Mucosa of rectum (tissue), 2 donors: ENCODE data around the gene CDPF1.
A peak's percentile ranks its signal among the peaks of the same experiment; 100 is the strongest.
"Not testable (repeated sequence)": the region's sequence is repeated elsewhere in the genome, so short reads cannot be mapped to it uniquely, and the experiment has no call there.

ENCODE experiments used
- H3K27ac ChIP-seq, 2 donors: one replicate each; pipeline ENCODE4 v1.7.0; 2013; ENCODE audit warnings: inconsistent platforms in 2 of 2, low read depth in 2 of 2, low read length in 2 of 2
- H3K27me3 ChIP-seq, 2 donors: one replicate each; pipeline ENCODE4 v1.7.0; 2013; ENCODE audit warnings: low read length in 2 of 2; ENCODE audit not compliant: control insufficient read depth in 2 of 2, insufficient read depth in 2 of 2
- H3K36me3 ChIP-seq, 2 donors: one replicate each; pipeline ENCODE4 v1.7.0; 2013; ENCODE audit warnings: low read length in 2 of 2; ENCODE audit not compliant: control insufficient read depth in 2 of 2, insufficient read depth in 2 of 2
- H3K4me1 ChIP-seq, 2 donors: one replicate each; pipeline ENCODE4 v1.7.0; 2013; ENCODE audit warnings: low read length in 2 of 2, mild to moderate bottlenecking in 1 of 2; ENCODE audit not compliant: control insufficient read depth in 2 of 2, insufficient read depth in 2 of 2
- H3K4me3 ChIP-seq, 2 donors: one replicate each; pipeline ENCODE4 v1.7.0; 2013; ENCODE audit warnings: low read length in 2 of 2
- H3K9ac ChIP-seq, 2 donors: one replicate each; pipeline ENCODE4 v1.7.0; 2013; ENCODE audit warnings: low read length in 2 of 2, low read depth in 1 of 2, mild to moderate bottlenecking in 1 of 2
- H3K9me3 ChIP-seq, 2 donors: one replicate each; pipeline ENCODE4 v1.7.0; 2013; ENCODE audit warnings: low read length in 2 of 2; ENCODE audit not compliant: control insufficient read depth in 2 of 2
- donor health status: healthy.
- donor health status: Normal muscosa, but diverticular disease.

The CDPF1 gene

DNA sequence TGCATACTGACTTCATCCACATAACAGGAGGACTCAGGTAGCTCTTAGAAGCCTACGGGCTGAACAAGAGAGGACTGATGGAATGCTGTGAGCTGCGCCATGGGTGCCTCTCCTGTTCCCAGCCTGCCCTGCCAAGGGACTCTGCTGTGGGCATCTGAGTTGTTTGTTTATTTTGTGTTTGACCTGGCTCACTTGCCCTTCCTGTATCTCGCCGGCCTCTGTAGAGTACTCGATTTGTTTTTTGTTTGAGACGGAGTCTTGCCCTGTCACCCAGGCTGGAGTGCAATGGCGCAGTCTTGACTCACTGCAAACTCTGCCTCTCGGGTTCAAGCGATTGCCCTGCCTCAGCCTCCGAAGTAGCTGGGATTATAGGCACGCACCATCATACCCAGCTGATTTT, 19.5 kb upstream of the CDPF1 start:
- H3K27me3 ChIP-seq = no peaks in the 10 kb centered on the region
- peak overlapping the region in 1 of 2 donors; percentile 52 for H3K4me3 ChIP-seq
- peaks cover 23 to 31% of the 10 kb centered on the region in 2 donors for H3K36me3 ChIP-seq
- no peaks in the 10 kb centered on the region for H3K9me3 ChIP-seq
- H3K4me1 ChIP-seq = peaks cover 15 to 34% of the 10 kb centered on the region in 2 donors
- H3K9ac ChIP-seq = peak overlapping the region; percentile 32 to 84
- H3K27ac ChIP-seq = peak overlapping the region; percentile 28 to 48

DNA sequence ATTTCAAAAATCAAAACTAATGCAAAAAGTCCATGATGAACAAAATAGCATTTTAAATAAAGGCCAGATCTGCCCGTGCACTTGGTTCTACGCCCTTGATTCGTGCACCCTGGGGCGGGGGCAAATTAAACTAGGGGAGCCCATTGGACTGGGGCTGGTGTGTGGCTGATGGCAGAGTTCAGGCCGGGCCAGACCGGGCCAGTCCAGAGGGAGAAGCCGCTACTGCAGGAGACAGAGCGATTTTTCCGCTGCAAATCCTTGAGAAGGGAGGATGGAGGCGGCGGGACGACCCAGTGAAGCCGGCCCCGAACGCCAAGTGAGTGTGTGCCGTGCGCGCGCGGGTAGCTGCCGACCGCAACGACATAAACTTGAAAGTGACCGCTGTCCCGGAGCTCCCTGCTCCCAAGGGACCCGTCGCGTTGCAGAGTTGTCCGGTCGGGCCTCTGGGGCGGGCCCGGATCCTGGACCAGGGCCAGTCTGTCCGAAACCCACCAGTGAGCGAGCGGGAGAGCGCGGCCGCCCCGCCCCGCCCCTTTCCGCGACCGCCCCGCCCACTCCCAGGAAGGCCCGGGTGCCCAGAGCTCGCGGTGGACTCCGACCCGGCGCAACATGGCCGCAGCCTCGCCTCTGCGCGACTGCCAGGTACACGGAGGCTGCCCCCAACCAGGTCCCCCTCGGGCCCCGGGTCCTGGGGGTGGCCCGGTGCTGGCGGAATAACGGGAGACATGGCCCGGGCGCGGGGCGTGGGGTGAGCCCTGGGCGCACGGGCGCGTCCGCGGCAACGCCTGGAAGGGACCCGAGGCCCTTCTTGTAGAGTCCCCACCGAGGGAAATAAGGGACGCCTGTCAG, 17.6 kb upstream of the CDPF1 start, which contains the start of gene TTC38:
Gene TTC38, plus strand, starts transcription at position 578 of the 849 bp plus-strand sequence. Its CDS starts 32 bp downstream, at position 610.
- peaks cover 5 to 12% of the 10 kb centered on the region in 2 donors for H3K36me3 ChIP-seq
- H3K27me3 ChIP-seq = no peaks in the 10 kb centered on the region
- peak within 1 kb of the TSS; percentile 93 to 97 for H3K4me3 ChIP-seq
- peak within 1 kb of the TSS; percentile 84 to 92 for H3K9ac ChIP-seq
- H3K9me3 ChIP-seq = no peaks in the 10 kb centered on the region
- peaks cover 17 to 39% of the 10 kb centered on the region in 2 donors for H3K4me1 ChIP-seq
- peak within 1 kb of the TSS; percentile 89 to 93 for H3K27ac ChIP-seq

DNA sequence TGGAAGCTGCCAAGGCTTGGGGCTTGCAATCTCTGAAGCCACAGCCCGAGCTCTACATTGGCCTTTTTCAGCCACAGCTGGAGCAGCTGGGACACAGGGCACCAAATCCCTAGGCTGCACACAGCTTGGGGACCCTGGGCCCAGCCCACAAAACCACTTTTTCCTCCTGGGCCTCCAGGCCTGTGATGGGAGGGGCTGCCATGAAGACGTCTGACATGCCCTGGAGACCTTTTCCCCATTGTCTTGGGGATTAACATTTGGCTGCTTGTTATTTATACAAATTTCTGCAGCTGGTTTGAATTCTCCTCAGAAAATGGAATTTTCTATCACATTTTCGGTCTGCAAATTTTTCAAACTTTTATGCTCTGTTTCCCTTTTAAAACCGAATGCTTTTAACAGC, 15.5 kb upstream of the CDPF1 start:
- not testable (repeated sequence) for H3K9me3 ChIP-seq, H3K27ac ChIP-seq, H3K9ac ChIP-seq, H3K36me3 ChIP-seq, H3K4me3 ChIP-seq, H3K27me3 ChIP-seq
- peaks cover 17 to 39% of the 10 kb centered on the region in 2 donors for H3K4me1 ChIP-seq

DNA sequence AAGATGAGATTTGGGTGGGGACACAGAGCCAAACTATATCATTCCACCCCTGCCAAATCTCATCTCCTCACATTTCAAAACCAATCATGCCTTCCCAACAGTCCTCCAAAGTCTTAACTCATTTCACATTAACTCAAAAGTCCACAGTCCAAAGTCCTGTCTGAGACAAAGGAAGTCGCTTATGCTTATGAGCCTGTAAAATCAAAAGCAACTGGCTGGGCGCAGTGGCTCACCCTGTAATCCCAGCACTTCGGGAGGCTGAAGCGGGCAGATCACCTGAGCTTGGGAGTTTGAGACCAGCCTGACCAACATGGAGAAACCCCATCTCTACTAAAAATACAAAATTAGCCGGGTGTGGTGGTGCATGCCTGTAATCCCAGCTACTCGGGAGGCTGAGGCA, 14.4 kb upstream of the CDPF1 start:
- not testable (repeated sequence) for H3K9ac ChIP-seq, H3K4me3 ChIP-seq, H3K27me3 ChIP-seq, H3K36me3 ChIP-seq, H3K9me3 ChIP-seq
- peak overlapping the region; percentile 60 to 65 for H3K27ac ChIP-seq
- peaks cover 17 to 35% of the 10 kb centered on the region in 2 donors for H3K4me1 ChIP-seq

DNA sequence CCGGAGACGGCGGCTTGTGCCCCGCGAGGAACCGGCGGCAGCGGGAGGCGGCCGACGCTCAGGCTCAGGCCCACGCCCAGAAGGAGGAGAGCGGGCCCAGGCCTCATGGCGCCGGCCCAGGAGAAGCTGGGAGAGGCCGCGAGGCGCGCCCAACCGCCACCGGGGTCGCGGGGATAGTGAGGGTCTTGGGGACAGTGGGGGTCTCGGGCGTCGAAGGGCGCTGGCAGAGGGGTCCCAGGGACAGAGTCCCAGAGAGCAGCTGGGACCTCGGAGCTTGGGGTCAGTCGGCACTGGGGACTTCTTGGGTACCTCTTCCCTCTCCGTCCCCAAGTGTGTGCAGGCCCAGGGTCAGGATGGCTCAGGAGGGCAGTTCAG, 13.1 kb upstream of the CDPF1 start, which contains the start of gene PKDREJ:
Gene PKDREJ, minus strand, starts transcription at position 128 of the 375 bp plus-strand sequence. Its CDS starts 21 bp downstream, at position 107.
- Histone ChIP-seq H3K27ac (peak within 1 kb of the TSS; percentile 60 to 65), H3K4me3 (peak within 1 kb of the TSS in 1 of 2 donors; percentile 26), H3K4me1 (peaks cover 11 to 26% of the 10 kb centered on the region in 2 donors), H3K9ac (peak within 1 kb of the TSS in 1 of 2 donors; percentile 4), H3K9me3 (no peaks in the 10 kb centered on the region), H3K36me3 (no peaks in the 10 kb centered on the region), H3K27me3 (peaks cover 0 to 3% of the 10 kb centered on the region in 2 donors)

DNA sequence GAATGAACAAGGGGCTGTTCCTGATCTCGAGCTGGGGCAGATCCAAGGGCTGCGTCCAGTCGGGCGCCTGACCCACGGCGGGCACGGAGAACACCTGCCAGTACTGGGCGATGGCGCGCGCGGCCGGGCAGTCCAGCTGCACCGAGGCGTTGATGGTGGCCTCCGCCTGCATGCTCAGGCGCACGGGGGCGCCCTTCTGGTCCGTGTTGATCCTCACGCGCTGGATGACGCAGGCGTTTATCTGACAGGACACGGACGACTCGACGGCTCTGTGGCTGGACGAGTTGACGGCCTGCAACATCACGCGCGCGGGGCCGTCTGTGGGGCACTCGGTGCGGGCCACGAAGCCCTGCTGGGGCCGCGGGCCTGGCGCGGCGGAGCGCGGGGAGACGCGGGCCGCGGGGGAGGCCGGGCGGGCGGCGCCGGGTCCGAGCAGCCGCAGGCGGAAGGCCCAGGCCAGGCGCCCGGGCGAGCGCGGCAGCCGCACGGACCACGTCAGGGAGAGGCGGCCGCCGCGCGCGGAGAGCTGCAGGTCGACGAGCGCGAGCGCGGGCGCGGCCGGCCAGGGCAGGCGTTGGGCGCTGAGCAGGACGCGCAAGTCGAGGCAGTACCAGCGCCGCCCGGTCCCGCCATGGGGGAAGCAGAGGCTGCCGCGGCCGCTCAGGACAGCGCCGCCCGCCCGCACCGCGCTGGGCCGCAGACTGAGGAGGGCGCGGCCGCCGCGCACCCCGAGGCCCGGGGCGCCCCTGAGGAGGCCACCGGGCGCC, 12.5 kb upstream of the CDPF1 start:
- Histone ChIP-seq H3K27me3 (peaks cover 0 to 3% of the 10 kb centered on the region in 2 donors), H3K9me3 (no peaks in the 10 kb centered on the region), H3K9ac (peak overlapping the region in 1 of 2 donors; percentile 4), H3K27ac (no peak overlapping the region), H3K4me1 (peaks cover 10 to 25% of the 10 kb centered on the region in 2 donors), H3K4me3 (no peak overlapping the region), H3K36me3 (no peaks in the 10 kb centered on the region)

DNA sequence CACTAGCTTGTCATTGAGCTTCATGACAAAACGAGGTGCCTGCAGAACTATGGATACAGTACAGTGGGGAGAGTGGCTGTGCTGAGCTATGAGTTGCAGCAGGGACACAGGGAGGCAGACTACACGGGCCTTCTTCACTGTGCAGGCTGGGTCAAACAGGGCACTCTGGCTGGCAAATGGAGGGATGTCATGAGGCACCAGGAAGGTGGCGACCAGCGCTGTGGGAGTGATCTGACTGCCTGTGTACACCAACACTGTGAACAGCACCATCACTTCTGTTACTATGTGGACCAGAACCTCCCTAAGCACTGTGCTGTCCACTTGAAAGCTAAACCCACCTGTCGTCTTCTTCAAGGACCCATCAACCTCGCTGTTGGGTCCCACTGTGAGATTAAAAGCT, 9.9 kb upstream of the CDPF1 start:
- no peak overlapping the region for H3K4me3 ChIP-seq
- H3K36me3 ChIP-seq = no peaks in the 10 kb centered on the region
- no peak overlapping the region for H3K27ac ChIP-seq
- H3K9ac ChIP-seq = no peak overlapping the region
- no peaks in the 10 kb centered on the region for H3K9me3 ChIP-seq
- H3K4me1 ChIP-seq = peaks cover 2 to 9% of the 10 kb centered on the region in 2 donors
- peaks cover 0 to 3% of the 10 kb centered on the region in 2 donors for H3K27me3 ChIP-seq

DNA sequence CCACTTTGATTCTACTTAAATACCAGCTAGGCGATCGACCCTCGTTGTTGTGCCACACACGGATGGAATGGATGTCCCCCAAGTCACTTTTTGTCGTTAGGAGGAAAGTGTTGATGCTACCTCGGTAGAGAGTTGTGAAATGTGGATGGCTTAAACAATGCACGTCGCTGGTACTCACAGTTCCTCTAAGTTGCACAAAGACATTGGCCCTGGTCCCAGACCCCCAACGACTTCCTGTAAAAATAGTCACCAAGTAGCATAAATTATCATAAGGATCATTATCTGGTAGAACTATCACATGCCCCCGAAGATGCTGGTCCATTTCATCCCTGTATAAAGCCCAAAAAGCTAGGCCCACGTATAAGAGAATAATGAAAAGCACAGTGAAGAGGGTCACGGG, 9.3 kb upstream of the CDPF1 start:
- no peak overlapping the region for H3K4me3 ChIP-seq
- peaks cover 0 to 3% of the 10 kb centered on the region in 2 donors for H3K27me3 ChIP-seq
- H3K4me1 ChIP-seq = peaks cover 2 to 6% of the 10 kb centered on the region in 2 donors
- H3K9me3 ChIP-seq = no peaks in the 10 kb centered on the region
- no peak overlapping the region for H3K27ac ChIP-seq
- no peak overlapping the region for H3K9ac ChIP-seq
- H3K36me3 ChIP-seq = no peaks in the 10 kb centered on the region

DNA sequence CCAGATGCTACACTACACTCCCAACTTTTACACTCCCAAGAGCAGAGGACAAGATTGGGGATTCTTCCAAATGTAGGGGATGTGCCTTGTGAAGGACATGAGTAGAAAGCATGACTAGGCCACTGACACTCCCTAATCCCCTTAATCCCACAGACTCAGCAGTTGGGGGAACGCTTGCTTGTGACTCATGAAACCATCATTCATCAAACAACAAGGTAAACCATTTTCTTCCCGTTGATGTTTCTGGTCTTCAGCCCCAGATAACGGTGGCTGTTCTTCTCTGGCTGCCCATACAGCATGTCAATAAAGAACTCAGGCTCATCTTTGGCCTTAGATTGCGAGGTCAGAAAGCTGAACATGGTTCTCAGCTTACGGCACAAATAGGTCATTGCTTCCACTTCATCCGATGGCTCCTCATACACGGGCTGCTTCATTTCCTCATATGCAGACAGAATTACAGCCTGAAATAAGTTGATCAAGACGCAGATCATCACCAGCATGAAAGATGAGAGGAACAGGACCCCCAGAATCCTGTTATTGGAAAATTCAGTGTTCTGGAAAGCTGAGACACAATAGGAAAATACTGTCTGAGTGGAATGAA, 6.4 kb upstream of the CDPF1 start:
- Histone ChIP-seq H3K9ac (no peak overlapping the region), H3K27ac (no peak overlapping the region), H3K4me1 (no peaks in the 10 kb centered on the region), H3K4me3 (no peak overlapping the region), H3K9me3 (no peaks in the 10 kb centered on the region), H3K27me3 (no peaks in the 10 kb centered on the region), H3K36me3 (no peaks in the 10 kb centered on the region)
